H1 (cell line): ENCODE data around the gene MYPN.

Experiments used
- CEBPB ChIP-seq: IDR thresholded peaks from 2 replicates; pipeline ENCODE4 v1.6.1; 2012; ENCODE audit warnings: low read depth, low read length
- CTCF ChIP-seq, 3 experiments: IDR thresholded peaks; 1 replicate in 2 of 3; 2 replicates in 1 of 3; pipeline versions ENCODE4 v1.5.1 to v1.6.1; 2011; ENCODE audit warnings: low read length in 3 of 3, mild to moderate bottlenecking in 3 of 3, inconsistent platforms in 2 of 3, low read depth in 1 of 3, moderate library complexity in 1 of 3; ENCODE audit not compliant: insufficient read depth in 1 of 3; ENCODE audit errors: control extremely low read depth in 1 of 3
- EZH2 ChIP-seq: fragments of 200-600 bp; sonication (generic); IDR thresholded peaks from 2 replicates; pipeline ENCODE4 v1.7.1; 2012; ENCODE audit warnings: low read depth, mild to moderate bottlenecking, moderate library complexity, low read length, inconsistent platforms; ENCODE audit not compliant: severe bottlenecking
- HDAC2 ChIP-seq, 2 experiments: fragments of 300-600 bp in 1 of 2; sonication (generic) in 1 of 2; IDR thresholded peaks; 2 replicates each; pipeline ENCODE4 v1.6.1; 2011 to 2012; ENCODE audit warnings: low read depth in 2 of 2, low read length in 2 of 2, mild to moderate bottlenecking in 2 of 2, moderate library complexity in 2 of 2, borderline replicate concordance in 1 of 2, inconsistent platforms in 1 of 2
- JUND ChIP-seq: IDR thresholded peaks from 2 replicates; pipeline ENCODE4 v1.6.1; 2011; ENCODE audit warnings: mild to moderate bottlenecking, improper control_type of control experiment, low read length
- POLR2A ChIP-seq, 2 experiments: IDR thresholded peaks; 1 replicate in 1 of 2; 2 replicates in 1 of 2; pipeline ENCODE4 v1.6.1; 2011; ENCODE audit warnings: low read depth in 2 of 2, low read length in 2 of 2, mild to moderate bottlenecking in 2 of 2; ENCODE audit errors: control extremely low read depth in 1 of 2
- RXRA ChIP-seq: IDR thresholded peaks from 2 replicates; pipeline ENCODE4 v1.6.1; 2011; ENCODE audit warnings: low read depth, mild to moderate bottlenecking, low read length, moderate library complexity; ENCODE audit not compliant: insufficient read depth
- SP4 ChIP-seq: IDR thresholded peaks from 2 replicates; pipeline ENCODE4 v1.6.1; 2012; ENCODE audit warnings: low read length, inconsistent platforms
- USF2 ChIP-seq: IDR thresholded peaks from 2 replicates; pipeline ENCODE4 v1.6.1; 2011; ENCODE audit warnings: low read length, improper control_type of control experiment
- ZNF274 ChIP-seq: IDR thresholded peaks from 2 replicates; pipeline ENCODE4 v1.7.0; 2012; ENCODE audit warnings: low read length, borderline replicate concordance; ENCODE audit errors: extremely low read depth

GRCh38 chr10:68242051-68242450 is 132.8 kb downstream of the MYPN start:
- TF ChIP-seq POLR2A (IDR thresholded peaks at IDR 0.05; ENCODE audit: control extremely low read depth in 1 of 2, low read depth in 2 of 2, low read length in 2 of 2) (no peak), SP4 (no peak), EZH2 (no peak), CEBPB (no peak), ZNF274 (no peak), CTCF (IDR thresholded peaks at IDR 0.05; ENCODE audit: control extremely low read depth in 1 of 3, insufficient read depth in 1 of 3, low read depth in 1 of 3, low read length in 3 of 3) (no peak), RXRA (no peak), USF2 (no peak), JUND (no peak), HDAC2 (IDR thresholded peaks at IDR 0.05; ENCODE audit: borderline replicate concordance in 1 of 2, low read depth in 2 of 2, low read length in 2 of 2) (no peak)
